Activated T-helper 2 cell treated with anti-CD3 and anti-CD28 coated beads, Interferon-gamma antibody, Interleukin-2, Interleukin-4, amounts not matched to agents 10 μg/mL and 5 μg/mL and 100 μg/mL, durations not matched to agents 14 hours and 24 hours and 36 hours (primary cell): ENCODE measurements around the gene APP. TPM values are rescaled to one million over a fixed set of nuclear protein-coding genes. Genes with fewer than 3 reads are reported as not detected.

Source experiments
- DNase-seq: peaks from one replicate; pipeline ENCODE4 v3.0.0; 2021; ENCODE audit warnings: low spot score
- H3K27ac Mint-ChIP-seq: one replicate; pipeline ENCODE4 v1.8.0; 2021; ENCODE audit warnings: mixed read lengths
- H3K27me3 Mint-ChIP-seq: one replicate; pipeline ENCODE4 v1.8.0; 2021; ENCODE audit warnings: low read depth, mixed read lengths
- H3K36me3 Mint-ChIP-seq: one replicate; pipeline ENCODE4 v1.8.0; 2021; ENCODE audit warnings: low read depth, mixed read lengths
- H3K4me1 Mint-ChIP-seq: one replicate; pipeline ENCODE4 v1.8.0; 2021; ENCODE audit warnings: low read depth, mixed read lengths
- H3K4me3 Mint-ChIP-seq: one replicate; pipeline ENCODE4 v1.8.0; 2021; ENCODE audit warnings: low read depth, mild to moderate bottlenecking, moderate library complexity, mixed read lengths
- H3K9me3 Mint-ChIP-seq: one replicate; pipeline ENCODE4 v1.8.0; 2021; ENCODE audit warnings: mixed read lengths
- intact Hi-C: fragments of 100-400 bp; cut with micrococcal nuclease; formaldehyde crosslinking; loops from one replicate; pipeline ENCODE4 v1.15.1; 2023
- total RNA-seq: library from RNA; stranded (reverse); gene quantifications from 2 replicates; pipeline ENCODE4 v1.2.3, GENCODE V29; 2022

APP gene
- total RNA-seq, 1 donor from 2014 or later, result 86.5 TPM

DNA sequence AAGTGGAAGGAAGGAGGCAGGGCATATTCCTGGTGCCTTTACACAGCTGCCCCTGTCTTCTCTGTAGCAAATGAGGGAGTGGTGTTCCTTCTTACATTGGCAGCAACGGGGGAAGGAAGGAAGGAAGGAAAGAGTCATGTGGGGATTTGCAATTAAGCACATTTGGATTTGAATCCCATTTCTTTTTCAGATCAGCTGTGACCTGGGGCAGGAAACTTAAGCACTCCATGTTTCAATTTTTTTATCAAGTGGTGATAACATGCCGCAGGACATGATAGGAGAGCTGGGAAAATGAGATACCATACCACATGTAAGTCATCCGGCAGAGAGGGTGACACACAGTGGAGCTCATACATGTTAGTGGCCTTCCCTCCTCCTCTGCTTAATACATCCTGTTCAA lies 186.8 kb downstream of the APP start:
- intact Hi-C loops, result no loop called here
- Mint-ChIP-seq H3K4me3 (no peak overlapping the region), H3K27ac (no peak overlapping the region), H3K4me1 (peaks cover 12% of the 10 kb centered on the region), H3K36me3 (peaks cover 23% of the 10 kb centered on the region), H3K27me3 (no peaks in the 10 kb centered on the region), H3K9me3 (no peaks in the 10 kb centered on the region)
- DNase-seq, result no peak

DNA sequence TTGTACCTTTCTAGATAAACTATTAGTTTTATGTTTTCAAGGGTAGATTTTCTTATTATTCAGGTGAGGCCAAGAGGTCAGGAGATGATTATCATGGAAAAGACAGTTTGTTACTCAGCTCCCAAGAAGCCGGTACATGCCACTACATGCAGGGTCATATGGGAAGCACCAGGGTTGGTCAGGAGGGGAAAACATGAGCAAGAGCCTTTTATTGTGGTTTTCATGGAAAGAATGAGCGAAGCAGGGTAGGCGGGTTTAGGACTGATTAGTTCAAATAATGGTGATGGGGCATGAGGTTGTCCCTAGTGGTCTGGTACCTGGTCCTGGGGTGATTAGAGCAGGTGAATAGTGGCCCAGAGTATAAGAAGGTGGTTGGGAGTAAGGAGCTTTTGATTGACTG lies 189.9 kb downstream of the APP start:
- H3K4me3 Mint-ChIP-seq, result no peak overlapping the region

DNA sequence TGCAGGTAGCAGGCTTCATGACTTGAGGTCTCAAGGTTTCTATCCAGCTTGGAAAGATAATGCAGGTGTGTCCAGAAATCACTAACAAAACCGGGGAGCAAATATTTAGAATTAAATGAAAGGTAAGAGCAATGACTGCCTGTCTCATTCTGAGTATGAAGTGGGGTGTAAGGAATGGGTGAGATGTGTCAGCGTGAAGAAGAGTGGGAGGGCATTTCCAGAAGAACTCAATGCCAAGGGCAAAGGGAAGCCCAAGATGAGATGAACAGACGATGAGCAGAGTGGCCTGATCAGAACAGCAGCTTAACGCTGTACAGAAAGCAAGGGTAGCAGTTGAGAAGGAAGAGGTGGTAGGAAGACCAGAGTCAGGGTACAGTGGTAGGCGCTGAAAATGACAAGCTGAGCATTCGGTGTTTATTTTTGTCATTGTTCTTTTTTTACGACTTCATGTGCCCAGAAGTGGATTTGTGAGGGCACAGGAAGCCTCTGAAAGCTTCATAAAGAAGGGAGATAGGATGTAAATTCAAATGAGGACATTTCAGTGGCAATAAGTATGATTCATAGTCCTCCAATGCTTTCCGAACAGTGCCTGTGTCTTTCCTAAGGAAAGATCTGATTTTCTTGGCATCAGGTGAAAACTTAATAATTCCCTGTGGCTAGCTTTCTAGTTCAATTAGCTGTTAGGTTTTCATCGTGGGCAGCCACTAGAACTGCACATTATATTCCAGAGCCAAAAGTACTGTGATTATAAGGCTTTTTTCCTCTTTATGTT lies 190.5 kb downstream of the APP start:
- Mint-ChIP-seq H3K9me3 (no peaks in the 10 kb centered on the region), H3K27me3 (no peaks in the 10 kb centered on the region), H3K27ac (peak overlapping the region; percentile 12), H3K4me3 (no peak overlapping the region), H3K4me1 (peaks cover 12% of the 10 kb centered on the region), H3K36me3 (peaks cover 32% of the 10 kb centered on the region)
- no peak for DNase-seq
- intact Hi-C loops, result no loop called here

More for the DNA sequence above, 189.9 kb downstream of the APP start:
- DNase-seq, result no peak
- H3K4me1 Mint-ChIP-seq, result peaks cover 12% of the 10 kb centered on the region
- intact Hi-C loops, result no loop called here
- no peaks in the 10 kb centered on the region for H3K9me3 Mint-ChIP-seq
- peak overlapping the region; percentile 39 for H3K27ac Mint-ChIP-seq
- H3K27me3 Mint-ChIP-seq, result no peaks in the 10 kb centered on the region
- H3K36me3 Mint-ChIP-seq, result peaks cover 30% of the 10 kb centered on the region

DNA sequence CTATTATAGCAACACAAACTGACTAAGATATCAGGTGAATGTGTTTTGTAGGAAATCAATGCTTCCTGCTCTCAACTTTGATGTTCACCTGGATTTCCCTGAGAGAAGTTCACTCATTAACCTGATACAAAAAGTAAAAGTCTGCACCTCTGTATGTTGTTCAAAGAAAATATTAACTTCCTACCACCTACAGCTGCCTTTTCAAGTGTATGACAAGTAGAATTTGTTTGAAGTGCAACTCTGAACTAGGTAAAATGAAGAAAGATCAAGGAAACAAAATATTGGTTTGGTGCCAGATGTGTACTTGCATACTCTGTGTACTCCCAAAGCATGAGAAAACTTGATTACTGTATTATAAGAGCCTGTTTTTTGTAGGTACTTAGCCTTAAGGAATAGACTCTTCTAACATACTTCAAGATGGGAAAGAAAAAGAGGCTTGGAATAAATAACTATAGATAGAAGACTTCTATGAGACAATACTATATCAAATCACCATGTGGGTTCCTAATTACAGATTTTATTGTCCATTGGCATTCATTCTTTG lies 193.4 kb downstream of the APP start:
- DNase-seq, result no peak
- H3K27me3 Mint-ChIP-seq, result no peaks in the 10 kb centered on the region
- intact Hi-C loops, result no loop called here
- no peak overlapping the region for H3K4me3 Mint-ChIP-seq
- H3K9me3 Mint-ChIP-seq, result peaks cover 1% of the 10 kb centered on the region
- peaks cover 12% of the 10 kb centered on the region for H3K4me1 Mint-ChIP-seq
- peaks cover 55% of the 10 kb centered on the region for H3K36me3 Mint-ChIP-seq
- H3K27ac Mint-ChIP-seq, result no peak overlapping the region

DNA sequence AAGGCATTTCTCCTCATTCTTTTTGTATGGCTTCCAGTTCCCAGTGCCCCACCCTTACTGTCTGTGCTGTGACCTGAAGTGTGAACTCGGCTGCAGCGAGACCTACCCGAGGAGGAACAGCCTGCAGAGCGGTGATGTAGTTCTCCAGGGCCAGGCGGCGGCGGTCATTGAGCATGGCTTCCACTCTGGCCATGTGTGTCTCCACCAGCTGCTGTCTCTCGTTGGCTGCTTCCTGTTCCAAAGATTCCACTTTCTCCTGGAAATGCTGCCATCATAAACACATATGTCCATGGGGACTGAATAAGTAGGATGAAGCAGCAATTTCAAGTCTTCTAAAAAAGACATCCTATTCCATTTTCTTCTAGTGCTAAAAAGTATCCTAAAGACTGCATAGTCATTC lies 195.6 kb downstream of the APP start:
- intact Hi-C loops, result no loop called here
- Mint-ChIP-seq H3K27ac (no peak overlapping the region), H3K9me3 (peaks cover 12% of the 10 kb centered on the region), H3K36me3 (peaks cover 59% of the 10 kb centered on the region), H3K27me3 (no peaks in the 10 kb centered on the region), H3K4me1 (peaks cover 3% of the 10 kb centered on the region), H3K4me3 (no peak overlapping the region)
- DNase-seq, result no peak

DNA sequence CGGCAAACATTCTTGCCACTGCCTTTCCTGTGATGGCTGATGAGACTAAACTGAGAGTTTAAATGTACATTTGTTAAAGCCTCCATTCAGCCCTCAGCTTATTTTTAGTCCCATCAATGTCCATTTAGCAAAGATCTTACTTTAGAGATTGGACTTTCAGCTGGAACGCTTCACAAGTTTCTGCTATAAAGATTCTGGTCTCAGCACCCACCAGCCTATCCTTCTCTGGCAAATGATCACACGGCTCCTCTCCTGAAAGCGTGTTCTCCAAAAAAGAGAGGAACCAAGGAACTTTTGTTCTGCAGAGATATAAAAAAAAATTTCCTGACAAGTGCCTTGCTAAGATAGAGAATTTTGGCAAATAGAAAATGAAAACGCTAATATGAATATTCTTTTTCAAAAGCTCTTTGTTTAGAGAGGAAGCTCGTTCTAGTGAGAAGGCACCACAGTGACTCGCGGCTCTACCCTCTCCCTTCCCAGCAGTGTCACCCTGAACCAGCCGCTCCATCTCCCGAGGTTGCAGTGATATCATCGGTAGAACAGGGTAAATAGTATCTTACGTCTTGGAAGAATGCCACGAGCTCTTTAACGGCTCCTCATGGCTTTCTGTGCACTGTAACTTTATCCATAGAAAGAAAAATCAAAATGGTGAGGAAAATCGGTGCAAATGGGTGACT lies 200.2 kb downstream of the APP start:
- Mint-ChIP-seq H3K4me3 (no peak overlapping the region), H3K27ac (no peak overlapping the region), H3K27me3 (no peaks in the 10 kb centered on the region), H3K36me3 (peaks cover 66% of the 10 kb centered on the region), H3K4me1 (peaks cover 8% of the 10 kb centered on the region), H3K9me3 (peaks cover 12% of the 10 kb centered on the region)
- no peak for DNase-seq
- intact Hi-C loops, result no loop called here

DNA sequence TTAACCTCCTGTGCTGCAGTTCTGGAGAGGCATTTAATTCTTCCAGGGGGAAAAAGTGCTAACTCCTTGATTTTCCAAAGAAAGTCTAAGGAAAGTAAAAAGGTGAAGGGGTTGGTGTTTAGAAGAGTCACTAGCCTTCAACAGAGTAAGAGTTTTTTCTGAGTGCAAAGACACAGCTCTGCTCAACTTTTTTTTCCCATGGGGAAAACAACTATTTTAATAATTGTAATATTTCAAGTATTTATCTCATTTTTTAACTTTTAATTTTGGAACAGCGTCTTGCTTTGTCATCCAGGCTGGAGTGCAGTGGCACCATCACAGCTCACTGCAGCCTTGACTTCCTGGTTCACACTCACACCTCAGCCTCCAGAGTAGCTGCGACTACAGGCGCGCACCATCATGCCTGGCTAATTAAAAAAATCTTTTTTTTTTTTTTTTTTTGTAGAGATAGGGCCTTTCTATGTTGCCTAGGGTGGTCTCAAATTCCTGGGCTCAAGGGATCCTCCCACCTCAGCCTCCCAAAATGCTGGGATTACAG lies 202.6 kb downstream of the APP start:
- H3K4me1 Mint-ChIP-seq, result peaks cover 8% of the 10 kb centered on the region
- DNase-seq, result no peak
- peaks cover 47% of the 10 kb centered on the region for H3K36me3 Mint-ChIP-seq
- no peak overlapping the region for H3K4me3 Mint-ChIP-seq
- intact Hi-C loops, result no loop called here
- no peaks in the 10 kb centered on the region for H3K27me3 Mint-ChIP-seq
- H3K27ac Mint-ChIP-seq, result peak overlapping the region; percentile 63
- peaks cover 12% of the 10 kb centered on the region for H3K9me3 Mint-ChIP-seq

DNA sequence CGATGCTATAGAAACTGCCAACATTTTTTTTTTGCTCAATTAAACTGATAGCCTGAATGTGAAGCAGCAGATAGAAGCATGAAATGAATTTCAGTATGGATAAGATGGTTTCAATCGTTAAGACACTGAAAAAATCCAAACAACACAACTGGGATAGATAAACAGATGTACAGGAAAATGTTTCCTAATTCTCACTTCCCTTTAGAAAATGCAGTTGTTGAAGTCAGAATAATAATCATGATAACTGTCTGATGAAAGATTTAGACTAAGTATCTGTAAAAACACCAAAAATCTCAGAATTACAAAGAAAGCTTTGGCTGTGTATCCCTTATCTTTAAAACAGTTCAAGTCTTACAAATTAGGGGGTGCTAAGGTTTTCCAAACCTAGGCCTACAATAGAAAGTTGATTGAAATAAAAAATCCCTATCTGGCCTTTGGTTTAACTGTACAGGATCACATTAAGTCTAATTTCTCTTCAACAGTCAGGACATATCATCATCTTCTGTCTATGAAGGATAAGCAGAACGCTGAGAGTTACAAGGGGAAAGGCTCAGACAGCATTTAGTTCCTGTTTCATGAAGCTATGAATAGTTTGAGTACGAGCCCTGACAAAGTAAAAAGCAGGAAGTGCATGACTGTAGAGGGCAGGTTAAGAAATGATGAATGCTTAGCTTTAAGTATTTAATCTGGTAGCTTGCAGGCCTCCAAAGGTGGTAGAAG lies 203.2 kb downstream of the APP start:
- intact Hi-C loops, result no loop called here
- Mint-ChIP-seq H3K27ac (peak overlapping the region; percentile 63), H3K27me3 (no peaks in the 10 kb centered on the region), H3K9me3 (peaks cover 12% of the 10 kb centered on the region), H3K36me3 (peaks cover 41% of the 10 kb centered on the region), H3K4me3 (no peak overlapping the region), H3K4me1 (peaks cover 8% of the 10 kb centered on the region)
- DNase-seq, result no peak

DNA sequence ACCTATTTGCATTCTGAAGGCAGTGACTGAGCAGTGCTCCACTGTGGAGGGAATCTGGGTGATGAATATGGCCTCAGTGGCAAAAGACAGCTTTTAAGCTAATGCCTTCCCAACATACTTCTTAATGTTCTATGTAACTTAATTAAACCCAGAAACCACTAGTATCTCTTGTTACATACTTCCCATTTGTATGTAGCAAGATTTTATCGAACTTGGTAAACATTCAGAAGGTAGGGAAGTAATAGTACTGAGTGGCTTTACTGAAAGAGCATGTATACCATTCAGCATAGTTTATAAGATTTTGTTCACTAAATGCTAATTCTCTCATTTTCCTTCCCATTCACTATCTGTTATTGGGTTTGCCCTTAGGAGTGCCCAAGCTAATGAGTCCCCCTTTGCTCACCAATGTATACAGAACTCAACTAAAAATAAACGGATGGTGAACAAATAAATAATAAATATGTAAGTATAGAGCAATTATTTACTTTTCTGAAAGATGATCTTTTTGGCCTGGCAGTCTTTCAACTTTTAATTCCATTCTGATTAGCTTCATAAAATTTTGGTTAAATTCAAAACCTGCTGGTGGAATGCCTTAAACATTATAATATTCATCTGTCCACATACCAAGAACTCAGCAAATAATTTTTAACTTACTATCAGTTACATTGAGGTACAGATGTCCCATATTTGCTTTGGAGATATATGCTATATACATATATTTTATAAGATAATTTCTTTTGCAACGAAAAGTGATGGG lies 204.4 kb downstream of the APP start:
- H3K36me3 Mint-ChIP-seq, result peaks cover 29% of the 10 kb centered on the region
- H3K9me3 Mint-ChIP-seq, result peaks cover under 1% of the 10 kb centered on the region
- DNase-seq, result no peak
- no peaks in the 10 kb centered on the region for H3K27me3 Mint-ChIP-seq
- no peak overlapping the region for H3K4me3 Mint-ChIP-seq
- peaks cover 11% of the 10 kb centered on the region for H3K4me1 Mint-ChIP-seq
- H3K27ac Mint-ChIP-seq, result no peak overlapping the region
- intact Hi-C loops, result no loop called here

DNA sequence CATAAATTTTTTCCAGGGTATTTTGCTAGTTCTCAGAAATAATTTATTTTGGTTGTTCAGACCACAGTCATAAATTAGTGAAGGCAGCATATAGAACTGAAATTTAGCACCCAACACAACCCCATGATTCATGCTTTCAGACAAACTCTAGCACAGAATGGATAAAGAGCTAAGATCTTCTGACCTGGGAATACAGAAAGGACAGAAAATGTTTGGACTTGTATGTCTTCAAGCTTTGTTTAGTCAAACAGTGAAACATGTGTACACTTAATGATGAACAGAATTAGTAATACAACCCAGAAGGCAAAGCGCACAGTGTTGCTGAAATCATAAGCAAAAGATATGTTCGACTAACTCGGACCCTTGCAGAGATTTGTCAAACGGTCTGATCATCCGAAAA lies 205.6 kb downstream of the APP start:
- intact Hi-C loops, result no loop called here
- H3K36me3 Mint-ChIP-seq, result peaks cover 19% of the 10 kb centered on the region
- H3K4me1 Mint-ChIP-seq, result peaks cover 12% of the 10 kb centered on the region
- DNase-seq, result no peak
- H3K4me3 Mint-ChIP-seq, result no peak overlapping the region
- H3K9me3 Mint-ChIP-seq, result no peaks in the 10 kb centered on the region
- no peak overlapping the region for H3K27ac Mint-ChIP-seq
- no peaks in the 10 kb centered on the region for H3K27me3 Mint-ChIP-seq

DNA sequence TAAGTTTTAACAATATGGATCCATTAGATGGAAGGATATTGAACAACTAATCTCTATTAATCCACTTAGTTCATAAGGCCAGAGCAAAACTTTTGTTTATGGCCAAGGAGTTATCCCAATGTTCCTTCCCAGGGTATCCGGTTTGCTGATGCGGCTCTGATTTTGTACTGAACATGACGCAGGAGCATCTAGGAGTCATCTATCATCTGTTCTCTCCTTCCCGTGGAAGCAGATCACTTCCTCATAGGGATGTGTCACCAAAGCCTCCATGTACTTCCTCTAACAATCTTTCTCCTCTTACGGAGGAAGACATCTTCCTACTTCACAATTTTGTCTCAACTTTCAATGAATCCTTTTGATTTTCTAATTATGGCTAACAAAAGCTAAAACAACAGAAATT lies 206.6 kb downstream of the APP start:
- Mint-ChIP-seq H3K27ac (no peak overlapping the region), H3K9me3 (no peaks in the 10 kb centered on the region), H3K4me3 (no peak overlapping the region), H3K36me3 (peaks cover 14% of the 10 kb centered on the region), H3K4me1 (peaks cover 12% of the 10 kb centered on the region), H3K27me3 (no peaks in the 10 kb centered on the region)
- DNase-seq, result no peak
- intact Hi-C loops, result no loop called here

DNA sequence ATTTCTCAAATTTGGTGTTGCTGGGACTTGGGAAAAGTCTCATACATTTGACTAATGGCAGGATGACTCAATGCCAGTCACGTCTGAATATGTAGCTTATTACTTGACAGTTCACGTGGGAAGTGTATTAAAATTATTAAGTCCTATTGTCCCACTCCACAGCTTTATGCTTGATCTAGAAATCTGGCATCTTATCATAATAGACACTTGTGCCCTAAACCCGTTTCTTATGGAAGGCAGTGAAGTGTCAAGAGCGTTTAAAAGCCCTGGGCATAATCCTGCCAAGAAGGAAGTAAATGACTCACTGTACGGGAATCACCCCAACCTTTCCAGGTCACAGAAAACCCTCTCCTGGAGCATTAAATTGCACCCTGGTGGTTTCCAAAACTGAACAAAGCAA lies 207.4 kb downstream of the APP start:
- no peak overlapping the region for H3K4me3 Mint-ChIP-seq
- H3K9me3 Mint-ChIP-seq, result no peaks in the 10 kb centered on the region
- no peak overlapping the region for H3K27ac Mint-ChIP-seq
- intact Hi-C loops, result no loop called here
- peaks cover 11% of the 10 kb centered on the region for H3K36me3 Mint-ChIP-seq
- DNase-seq, result no peak
- no peaks in the 10 kb centered on the region for H3K27me3 Mint-ChIP-seq
- peaks cover 12% of the 10 kb centered on the region for H3K4me1 Mint-ChIP-seq
